WTC11 (cell line): ENCODE measurements around the gene SKIL.

Experiments used
- ATF1 ChIP-seq: sonication (generic); formaldehyde crosslinking; IDR thresholded peaks from 2 replicates; pipeline ENCODE4 v1.8.1; 2023; ENCODE audit warnings: mild to moderate bottlenecking, moderate library complexity, missing genetic modification reagents
- CTCF ChIP-seq: fragments of 200-600 bp; IDR thresholded peaks from 2 replicates; pipeline ENCODE4 v1.8.0; 2022; ENCODE audit warnings: antibody characterized with exemption
- FOXJ3 ChIP-seq: sonication (generic); formaldehyde crosslinking; IDR thresholded peaks from 2 replicates; pipeline ENCODE4 v1.9.0; 2021; ENCODE audit warnings: missing genetic modification reagents, mild to moderate bottlenecking, borderline replicate concordance
- JUN ChIP-seq: sonication (generic); formaldehyde crosslinking; IDR thresholded peaks from 2 replicates; pipeline ENCODE4 v1.8.0; 2023; ENCODE audit warnings: mild to moderate bottlenecking, missing genetic modification reagents
- KAT7 ChIP-seq: sonication (generic); formaldehyde crosslinking; IDR thresholded peaks from 2 replicates; pipeline ENCODE4 v1.8.1; 2023; ENCODE audit warnings: missing genetic modification reagents, mild to moderate bottlenecking, borderline replicate concordance
- MXD4 ChIP-seq: fragments of 250-450 bp; sonication (Bioruptor Pico); IDR thresholded peaks from 2 replicates; pipeline ENCODE4 v1.8.0; 2021; ENCODE audit warnings: mild to moderate bottlenecking, moderate library complexity, borderline replicate concordance
- NR2C2 ChIP-seq: sonication (generic); formaldehyde crosslinking; IDR thresholded peaks from 2 replicates; pipeline ENCODE4 v1.8.0; 2022; ENCODE audit warnings: mild to moderate bottlenecking, missing genetic modification reagents
- NR3C1 ChIP-seq: sonication (generic); formaldehyde crosslinking; conservative IDR thresholded peaks from 2 replicates; pipeline ENCODE4 v1.8.1; 2023; ENCODE audit warnings: low read depth, mild to moderate bottlenecking, missing genetic modification reagents
- TEAD1 ChIP-seq: sonication (generic); formaldehyde crosslinking; IDR thresholded peaks from 2 replicates; pipeline ENCODE4 v1.8.0; 2022; ENCODE audit warnings: mild to moderate bottlenecking, missing genetic modification reagents
- TF ChIP-seq, protein P1 (sequence below): fragments of 250-450 bp; sonication (Bioruptor Pico); IDR thresholded peaks from 2 replicates; pipeline ENCODE4 v2.1.2; 2022; ENCODE audit warnings: mild to moderate bottlenecking, moderate library complexity
- TF ChIP-seq, protein P2 (sequence below): sonication (generic); formaldehyde crosslinking; IDR thresholded peaks from 2 replicates; pipeline ENCODE4 v1.8.1; 2022; ENCODE audit warnings: missing genetic modification reagents, borderline replicate concordance
- TF ChIP-seq, protein P3 (sequence below): sonication (generic); formaldehyde crosslinking; IDR thresholded peaks from 2 replicates; pipeline ENCODE4 v1.8.0; 2022; ENCODE audit warnings: mild to moderate bottlenecking, missing genetic modification reagents

DNA sequence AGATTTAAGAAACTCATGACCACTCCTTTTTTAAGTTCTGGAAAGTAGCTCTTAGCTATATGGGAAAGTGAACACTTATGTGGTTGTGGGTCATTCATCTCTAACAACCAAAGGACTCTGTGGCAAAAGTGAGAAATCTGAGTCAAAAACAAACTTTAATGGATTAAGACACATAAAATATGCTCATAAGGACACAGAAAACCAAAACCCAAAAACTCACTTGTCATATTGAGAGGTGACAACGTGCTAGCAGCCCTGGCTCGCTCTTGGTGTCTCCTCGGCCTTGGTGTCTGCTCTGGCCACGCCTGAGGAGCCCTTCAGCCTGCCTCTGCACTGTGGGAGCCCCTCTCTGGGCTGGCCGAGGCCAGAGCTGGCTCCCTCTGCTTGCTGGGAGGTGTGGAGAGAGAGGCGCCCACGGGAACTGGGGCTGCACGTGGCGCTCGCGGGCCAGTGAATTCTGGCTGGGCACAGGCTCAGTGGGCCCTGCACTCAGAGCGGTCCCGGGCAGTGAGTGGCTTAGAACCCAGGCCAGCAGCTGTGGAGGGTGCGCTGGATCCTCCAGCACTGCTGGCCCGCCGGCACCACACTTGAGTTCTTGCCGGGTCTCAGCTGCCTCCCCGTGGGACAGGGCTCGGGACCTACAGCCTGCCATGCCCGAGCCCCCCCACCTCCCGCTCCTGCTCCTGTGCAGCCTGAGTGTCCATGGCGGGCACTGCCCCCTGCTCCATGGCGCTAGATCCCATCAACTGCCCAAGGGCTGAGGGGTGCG is 30.3 kb upstream of the SKIL start:
- TF ChIP-seq CTCF: no peak
- TF ChIP-seq, protein P1, sequence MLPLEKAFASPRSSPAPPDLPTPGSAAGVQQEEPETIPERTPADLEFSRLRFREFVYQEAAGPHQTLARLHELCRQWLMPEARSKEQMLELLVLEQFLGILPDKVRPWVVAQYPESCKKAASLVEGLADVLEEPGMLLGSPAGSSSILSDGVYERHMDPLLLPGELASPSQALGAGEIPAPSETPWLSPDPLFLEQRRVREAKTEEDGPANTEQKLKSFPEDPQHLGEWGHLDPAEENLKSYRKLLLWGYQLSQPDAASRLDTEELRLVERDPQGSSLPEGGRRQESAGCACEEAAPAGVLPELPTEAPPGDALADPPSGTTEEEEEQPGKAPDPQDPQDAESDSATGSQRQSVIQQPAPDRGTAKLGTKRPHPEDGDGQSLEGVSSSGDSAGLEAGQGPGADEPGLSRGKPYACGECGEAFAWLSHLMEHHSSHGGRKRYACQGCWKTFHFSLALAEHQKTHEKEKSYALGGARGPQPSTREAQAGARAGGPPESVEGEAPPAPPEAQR: no peak
- TF ChIP-seq NR3C1 (CRISPR knock-in tag): no peak
- TF ChIP-seq JUN (CRISPR knock-in tag): no peak
- TF ChIP-seq MXD4 (CRISPR knock-in tag): no peak
- TF ChIP-seq, protein P2, sequence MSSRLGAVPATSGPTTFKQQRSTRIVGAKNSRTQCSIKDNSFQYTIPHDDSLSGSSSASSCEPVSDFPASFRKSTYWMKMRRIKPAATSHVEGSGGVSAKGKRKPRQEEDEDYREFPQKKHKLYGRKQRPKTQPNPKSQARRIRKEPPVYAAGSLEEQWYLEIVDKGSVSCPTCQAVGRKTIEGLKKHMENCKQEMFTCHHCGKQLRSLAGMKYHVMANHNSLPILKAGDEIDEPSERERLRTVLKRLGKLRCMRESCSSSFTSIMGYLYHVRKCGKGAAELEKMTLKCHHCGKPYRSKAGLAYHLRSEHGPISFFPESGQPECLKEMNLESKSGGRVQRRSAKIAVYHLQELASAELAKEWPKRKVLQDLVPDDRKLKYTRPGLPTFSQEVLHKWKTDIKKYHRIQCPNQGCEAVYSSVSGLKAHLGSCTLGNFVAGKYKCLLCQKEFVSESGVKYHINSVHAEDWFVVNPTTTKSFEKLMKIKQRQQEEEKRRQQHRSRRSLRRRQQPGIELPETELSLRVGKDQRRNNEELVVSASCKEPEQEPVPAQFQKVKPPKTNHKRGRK: no peak
- TF ChIP-seq ATF1 (CRISPR knock-in tag): no peak
- no peak for TF ChIP-seq NR2C2 (CRISPR knock-in tag)
- no peak for TF ChIP-seq KAT7 (CRISPR knock-in tag)
- no peak for TF ChIP-seq TEAD1 (CRISPR knock-in tag)
- TF ChIP-seq FOXJ3 (CRISPR knock-in tag): no peak
- TF ChIP-seq, protein P3, sequence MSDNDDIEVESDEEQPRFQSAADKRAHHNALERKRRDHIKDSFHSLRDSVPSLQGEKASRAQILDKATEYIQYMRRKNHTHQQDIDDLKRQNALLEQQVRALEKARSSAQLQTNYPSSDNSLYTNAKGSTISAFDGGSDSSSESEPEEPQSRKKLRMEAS: no peak
